ENCODE data around the gene PLOD2. TPM values are rescaled to one million over a fixed set of nuclear protein-coding genes. Genes with fewer than 3 reads are reported as not detected.

PLOD2 gene
- total and polyA plus RNA-seq, 2 donors: 24.0 to 114 TPM

DNA sequence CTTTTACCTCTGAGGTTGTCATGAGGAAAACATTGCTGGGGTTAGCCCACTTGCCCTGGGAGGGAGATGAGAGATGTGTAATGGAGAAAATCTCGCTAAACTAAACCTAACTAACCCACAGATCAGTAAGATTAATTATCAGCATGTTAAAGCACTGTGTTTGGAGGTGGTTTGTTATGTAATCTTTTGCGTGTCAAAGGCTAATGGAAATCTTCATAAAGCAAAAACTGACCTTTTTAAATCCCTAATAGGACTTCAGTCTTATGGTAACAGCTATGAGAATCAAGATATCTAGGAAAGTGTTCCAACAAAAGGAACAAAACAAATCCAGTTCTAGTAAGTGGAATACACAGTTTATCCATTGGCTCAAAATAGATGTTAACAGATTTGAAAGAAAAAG lies 102.7 kb downstream of the PLOD2 start:
- WGBS: 37% methylated on average over 2 of the region's 2 CpGs
- Histone ChIP-seq H3K27ac (ENCODE audit: low read depth) (no peak overlapping the region), H3K36me3 (ENCODE audit: insufficient read depth) (no peaks in the 10 kb centered on the region), H3K4me3 (ENCODE audit: low read depth, low read length) (no peak overlapping the region), H3K4me1 (ENCODE audit: insufficient read depth) (no peaks in the 10 kb centered on the region)
- DNase-seq (ENCODE audit: extremely low spot score): no peak

DNA sequence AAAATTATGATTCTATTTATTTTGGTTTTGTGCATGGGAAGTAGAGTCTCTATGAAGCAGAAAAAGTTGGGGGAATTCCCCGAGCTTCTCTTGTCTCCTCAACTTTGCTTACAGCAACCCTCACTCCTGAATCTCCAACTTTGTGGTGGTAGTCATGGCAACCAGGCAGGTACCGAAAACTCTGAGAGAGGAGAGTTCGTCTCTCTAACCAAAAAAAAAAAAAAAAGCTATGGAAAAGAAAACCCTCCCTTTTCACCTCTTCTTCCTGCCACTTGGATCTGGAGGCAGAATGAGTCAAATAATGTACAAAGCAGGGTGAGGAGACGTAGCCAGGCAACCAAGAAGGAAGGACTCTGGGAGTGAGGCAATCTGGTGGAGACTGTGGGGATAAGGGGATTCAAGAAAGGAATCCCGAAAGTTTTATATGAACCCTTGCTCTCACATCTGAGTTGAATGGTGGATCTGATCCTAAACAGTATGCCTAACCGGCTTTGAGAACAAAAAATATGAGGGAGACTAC lies 108.1 kb downstream of the PLOD2 start:
- no peak for DNase-seq (ENCODE audit: extremely low spot score)
- Histone ChIP-seq H3K4me1 (ENCODE audit: insufficient read depth) (peaks cover 1% of the 10 kb centered on the region), H3K4me3 (ENCODE audit: low read depth, low read length) (no peak overlapping the region), H3K27ac (ENCODE audit: low read depth) (no peak overlapping the region), H3K36me3 (ENCODE audit: insufficient read depth) (no peaks in the 10 kb centered on the region)
- 95% methylated on average over 6 of the region's 6 CpGs for WGBS

DNA sequence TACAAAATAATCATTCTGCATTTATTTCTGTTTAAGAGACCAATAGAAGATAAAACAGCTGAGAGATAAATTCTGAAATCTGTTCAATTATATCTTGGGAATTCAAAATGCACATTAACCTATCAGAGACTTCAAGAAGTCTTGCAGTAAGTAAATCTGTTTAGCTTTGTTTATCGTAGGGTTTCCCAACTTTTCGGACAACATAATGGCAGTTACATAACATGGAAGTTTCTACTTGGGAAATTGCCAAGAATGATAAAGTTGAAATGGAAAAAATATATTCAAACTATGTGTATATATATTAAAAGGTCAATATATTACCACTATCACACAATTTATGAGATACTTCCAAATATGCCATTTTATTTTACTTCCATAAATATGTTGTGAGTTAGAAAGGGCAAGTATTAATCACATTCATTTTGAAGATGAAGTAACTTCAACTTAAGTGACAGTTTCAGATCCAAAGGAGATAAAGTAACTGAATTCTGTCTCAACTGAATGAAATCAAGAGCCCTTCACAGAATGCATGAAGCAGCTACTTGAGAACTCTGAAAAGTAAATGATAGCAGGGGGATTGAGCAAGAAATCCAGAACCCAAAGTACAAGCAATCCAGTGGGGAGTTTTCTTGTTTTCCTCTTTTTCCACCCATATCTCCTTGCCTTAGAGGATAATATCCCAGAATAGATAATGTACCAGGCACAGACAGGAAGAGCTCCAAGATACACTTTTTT lies 108.8 kb downstream of the PLOD2 start:
- H3K27ac ChIP-seq (ENCODE audit: low read depth): no peak overlapping the region
- DNase-seq (ENCODE audit: extremely low spot score): no peak
- 58% methylated on average over 2 of the region's 2 CpGs for WGBS
- no peaks in the 10 kb centered on the region for H3K36me3 ChIP-seq (ENCODE audit: insufficient read depth)
- H3K4me3 ChIP-seq (ENCODE audit: low read depth, low read length): no peak overlapping the region
- peaks cover 1% of the 10 kb centered on the region for H3K4me1 ChIP-seq (ENCODE audit: insufficient read depth)

DNA sequence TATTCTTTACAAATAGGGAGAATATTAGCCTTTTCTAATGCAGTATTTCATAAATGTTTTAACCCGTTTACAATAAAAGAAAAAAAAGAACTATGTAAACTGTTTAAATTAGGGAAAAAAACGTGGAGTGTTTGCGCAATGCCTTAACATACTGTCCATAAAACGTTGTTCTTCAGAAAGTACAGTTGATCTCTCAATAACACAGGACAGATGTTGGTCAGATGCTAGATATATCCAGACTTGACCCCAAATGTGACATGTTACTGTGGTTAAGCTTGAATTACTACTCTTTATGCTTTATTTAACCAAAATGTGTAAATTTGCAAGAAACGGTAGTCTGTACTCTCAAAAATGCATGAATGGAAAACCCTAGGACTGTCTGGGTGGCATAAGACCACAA lies 110.3 kb downstream of the PLOD2 start:
- H3K27ac ChIP-seq (ENCODE audit: low read depth): no peak overlapping the region
- 45% methylated on average over 5 of the region's 5 CpGs for WGBS
- no peaks in the 10 kb centered on the region for H3K36me3 ChIP-seq (ENCODE audit: insufficient read depth)
- no peak overlapping the region for H3K4me3 ChIP-seq (ENCODE audit: low read depth, low read length)
- DNase-seq (ENCODE audit: extremely low spot score): no peak
- peaks cover 1% of the 10 kb centered on the region for H3K4me1 ChIP-seq (ENCODE audit: insufficient read depth)

DNA sequence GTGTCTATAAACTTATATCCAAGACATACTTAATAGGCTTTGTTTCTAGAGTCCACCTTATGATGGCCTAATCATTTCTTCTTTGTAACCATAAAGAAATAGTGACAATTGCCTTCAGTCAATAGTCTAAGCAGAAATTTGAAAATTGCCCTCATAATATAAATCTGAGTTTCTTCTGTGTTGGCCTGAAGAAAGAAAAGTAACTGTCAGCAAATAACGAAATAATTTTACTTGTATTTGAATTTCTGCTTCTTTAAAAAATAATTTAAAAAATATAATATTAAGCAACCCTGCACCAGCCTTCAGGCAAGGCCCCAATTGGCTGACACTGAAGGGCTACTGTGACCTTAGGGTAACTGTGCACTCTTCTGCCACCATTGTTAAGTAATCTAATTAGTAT lies 113.5 kb downstream of the PLOD2 start:
- Histone ChIP-seq H3K4me1 (ENCODE audit: insufficient read depth) (peaks cover 1% of the 10 kb centered on the region), H3K36me3 (ENCODE audit: insufficient read depth) (no peaks in the 10 kb centered on the region), H3K4me3 (ENCODE audit: low read depth, low read length) (no peak overlapping the region), H3K27ac (ENCODE audit: low read depth) (no peak overlapping the region)
- 94% methylated on average over 1 of the region's 1 CpG for WGBS
- DNase-seq (ENCODE audit: extremely low spot score): no peak

GRCh38 chr3:146044046-146044445 lies 116.9 kb downstream of the PLOD2 start:
- Histone ChIP-seq H3K27ac (ENCODE audit: low read depth) (no peak overlapping the region), H3K4me3 (ENCODE audit: low read depth, low read length) (no peak overlapping the region), H3K4me1 (ENCODE audit: insufficient read depth) (no peaks in the 10 kb centered on the region), H3K36me3 (ENCODE audit: insufficient read depth) (no peaks in the 10 kb centered on the region)
- DNase-seq (ENCODE audit: extremely low spot score): no peak

- H3K36me3 ChIP-seq (ENCODE audit: insufficient read depth): no peaks in the 10 kb centered on the region
Measured at GRCh38 chr3:146040630-146041029, 120.4 kb downstream of the PLOD2 start.

DNA sequence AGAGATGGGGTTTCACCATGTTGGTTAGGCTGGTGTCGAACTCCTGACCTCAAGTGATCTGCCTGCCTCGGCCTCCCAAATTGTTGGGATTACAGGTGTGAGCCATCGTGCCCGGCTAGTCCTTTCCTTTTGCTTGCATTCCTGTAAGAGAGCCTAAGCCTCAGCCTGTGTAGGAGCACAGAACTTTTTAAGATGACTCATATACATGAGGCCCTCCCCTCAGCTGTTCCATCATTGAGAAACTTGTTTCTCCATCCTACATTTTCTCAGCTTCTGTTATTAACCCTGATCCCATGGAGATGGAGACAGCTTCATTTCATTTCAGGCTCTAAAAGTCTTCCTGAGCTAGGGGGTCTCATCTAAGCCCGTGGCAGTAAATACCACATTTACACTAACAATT lies 123.3 kb downstream of the PLOD2 start:
- Histone ChIP-seq H3K4me1 (ENCODE audit: insufficient read depth) (no peaks in the 10 kb centered on the region), H3K27ac (ENCODE audit: low read depth) (no peak overlapping the region), H3K4me3 (ENCODE audit: low read depth, low read length) (no peak overlapping the region), H3K36me3 (ENCODE audit: insufficient read depth) (no peaks in the 10 kb centered on the region)
- DNase-seq (ENCODE audit: extremely low spot score): no peak
- WGBS: 91% methylated on average over 5 of the region's 5 CpGs

More at GRCh38 chr3:146040630-146041029, 120.4 kb downstream of the PLOD2 start:
- H3K4me3 ChIP-seq (ENCODE audit: low read depth, low read length): no peak overlapping the region
- H3K4me1 ChIP-seq (ENCODE audit: insufficient read depth): no peaks in the 10 kb centered on the region
- no peak overlapping the region for H3K27ac ChIP-seq (ENCODE audit: low read depth)
- no peak for DNase-seq (ENCODE audit: extremely low spot score)

DNA sequence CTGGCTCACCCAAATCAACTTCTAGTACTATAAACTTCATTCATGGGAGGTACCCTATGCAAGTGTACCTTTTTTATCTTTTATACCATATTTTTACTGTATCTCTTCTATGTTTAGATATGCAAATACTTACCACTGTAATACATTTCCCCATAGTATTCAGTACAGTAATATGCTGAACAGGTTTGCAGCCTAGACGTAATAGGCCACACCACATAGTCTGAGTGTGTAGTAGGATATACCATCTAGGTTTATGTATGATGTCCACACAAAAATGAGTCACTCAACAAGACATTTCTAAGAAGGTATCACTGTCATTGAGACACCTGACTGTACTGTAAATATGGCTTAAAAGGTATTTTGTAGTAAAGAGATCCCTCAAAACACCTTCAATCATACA lies 124.7 kb downstream of the PLOD2 start:
- Histone ChIP-seq H3K4me3 (ENCODE audit: low read depth, low read length) (no peak overlapping the region), H3K27ac (ENCODE audit: low read depth) (no peak overlapping the region), H3K36me3 (ENCODE audit: insufficient read depth) (no peaks in the 10 kb centered on the region), H3K4me1 (ENCODE audit: insufficient read depth) (no peaks in the 10 kb centered on the region)
- DNase-seq (ENCODE audit: extremely low spot score): no peak
- 97% methylated on average over 1 of the region's 1 CpG for WGBS

DNA sequence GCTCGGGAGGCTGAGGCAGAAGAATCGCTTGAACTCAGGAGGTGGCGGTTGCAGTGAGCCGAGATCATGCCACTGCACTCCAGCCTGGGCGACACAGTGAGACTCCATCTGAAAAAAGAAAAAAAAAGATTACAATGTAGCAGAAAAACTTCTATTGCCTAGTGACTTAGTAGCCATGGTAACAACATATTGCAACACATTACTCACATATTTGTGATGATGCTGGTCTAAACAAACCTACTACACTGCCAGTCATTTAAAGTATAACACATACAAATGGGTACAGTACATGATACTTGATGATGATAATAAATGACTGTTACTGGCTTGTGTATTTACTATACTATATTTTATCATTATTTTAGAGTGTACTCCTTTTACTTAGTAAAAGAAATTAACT lies 125.6 kb downstream of the PLOD2 start:
- no peaks in the 10 kb centered on the region for H3K4me1 ChIP-seq (ENCODE audit: insufficient read depth)
- no peak overlapping the region for H3K27ac ChIP-seq (ENCODE audit: low read depth)
- 97% methylated on average over 5 of the region's 5 CpGs for WGBS
- H3K4me3 ChIP-seq (ENCODE audit: low read depth, low read length): no peak overlapping the region
- DNase-seq (ENCODE audit: extremely low spot score): no peak
- no peaks in the 10 kb centered on the region for H3K36me3 ChIP-seq (ENCODE audit: insufficient read depth)

- H3K4me1 ChIP-seq (ENCODE audit: insufficient read depth): no peaks in the 10 kb centered on the region
- no peak for DNase-seq (ENCODE audit: extremely low spot score)
- no peaks in the 10 kb centered on the region for H3K36me3 ChIP-seq (ENCODE audit: insufficient read depth)
- no peak overlapping the region for H3K27ac ChIP-seq (ENCODE audit: low read depth)
- no peak overlapping the region for H3K4me3 ChIP-seq (ENCODE audit: low read depth, low read length)
Measured at GRCh38 chr3:146033950-146034349, 127.0 kb downstream of the PLOD2 start.

DNA sequence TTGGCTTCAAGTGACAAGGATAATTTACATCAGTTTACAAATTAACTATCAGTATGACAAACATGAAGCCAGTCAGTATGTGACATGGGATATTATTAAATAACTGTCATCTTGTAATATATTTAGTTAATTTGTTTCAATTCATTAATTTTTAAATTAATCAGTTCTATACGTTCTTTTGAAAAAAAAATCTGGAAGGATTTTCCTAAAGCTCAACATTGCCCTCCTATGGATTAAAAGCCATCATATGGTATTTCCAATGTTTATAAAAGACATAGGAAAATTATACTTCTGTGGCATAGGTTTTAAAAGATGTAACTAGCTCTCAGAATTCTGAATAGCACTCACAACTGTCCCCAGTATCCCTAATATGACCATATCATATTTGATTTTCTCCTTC lies 134.4 kb downstream of the PLOD2 start:
- no peak for DNase-seq (ENCODE audit: extremely low spot score)
- H3K27ac ChIP-seq (ENCODE audit: low read depth): no peak overlapping the region
- H3K36me3 ChIP-seq (ENCODE audit: insufficient read depth): no peaks in the 10 kb centered on the region
- no peaks in the 10 kb centered on the region for H3K4me1 ChIP-seq (ENCODE audit: insufficient read depth)
- H3K4me3 ChIP-seq (ENCODE audit: low read depth, low read length): no peak overlapping the region
- WGBS: 53% methylated on average over 1 of the region's 1 CpG

GRCh38 chr3:146024260-146024659 lies 136.7 kb downstream of the PLOD2 start:
- no peak overlapping the region for H3K27ac ChIP-seq (ENCODE audit: low read depth)
- no peak for DNase-seq (ENCODE audit: extremely low spot score)
- H3K36me3 ChIP-seq (ENCODE audit: insufficient read depth): no peaks in the 10 kb centered on the region
- 97% methylated on average over 1 of the region's 1 CpG for WGBS
- no peak overlapping the region for H3K4me3 ChIP-seq (ENCODE audit: low read depth, low read length)
- H3K4me1 ChIP-seq (ENCODE audit: insufficient read depth): no peaks in the 10 kb centered on the region

DNA sequence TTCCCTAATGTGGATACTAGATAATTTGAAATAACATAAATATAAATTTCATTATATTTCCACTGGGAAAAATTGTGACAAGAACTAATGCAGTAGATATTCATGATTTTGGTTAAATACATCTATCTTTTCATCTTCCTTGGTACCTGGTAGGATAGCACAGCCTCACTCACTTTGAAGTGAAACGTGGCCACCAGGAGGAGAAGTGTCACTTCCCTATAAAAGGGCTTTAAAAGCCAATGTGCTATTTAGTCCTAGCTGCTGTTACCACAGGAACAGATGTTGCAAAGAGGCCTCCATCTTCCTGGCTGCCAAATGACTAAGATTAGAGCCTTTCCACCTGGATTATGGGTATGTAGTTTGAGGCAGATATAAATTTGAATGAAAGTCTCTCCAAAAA lies 140.0 kb downstream of the PLOD2 start:
- Histone ChIP-seq H3K27ac (ENCODE audit: low read depth) (no peak overlapping the region), H3K4me3 (ENCODE audit: low read depth, low read length) (no peak overlapping the region), H3K36me3 (ENCODE audit: insufficient read depth) (no peaks in the 10 kb centered on the region), H3K4me1 (ENCODE audit: insufficient read depth) (no peaks in the 10 kb centered on the region)
- 54% methylated on average over 1 of the region's 1 CpG for WGBS
- DNase-seq (ENCODE audit: extremely low spot score): no peak

GRCh38 chr3:146019508-146019907 lies 141.5 kb downstream of the PLOD2 start:
- no peak overlapping the region for H3K4me3 ChIP-seq (ENCODE audit: low read depth, low read length)
- no peaks in the 10 kb centered on the region for H3K36me3 ChIP-seq (ENCODE audit: insufficient read depth)
- no peak overlapping the region for H3K27ac ChIP-seq (ENCODE audit: low read depth)
- WGBS: 44% methylated on average over 4 of the region's 4 CpGs
- H3K4me1 ChIP-seq (ENCODE audit: insufficient read depth): no peaks in the 10 kb centered on the region
- DNase-seq (ENCODE audit: extremely low spot score): no peak
